Thoracic aorta (tissue), 2 donors: ENCODE measurements around the gene SLC49A4. TPM values are rescaled to one million over a fixed set of nuclear protein-coding genes. Genes with fewer than 3 reads are reported as not detected.

Source experiments
- ATAC-seq: fragments of 150-250 bp; one replicate; pipeline ENCODE4 v1.8.0; 2017; ENCODE audit warnings: low read depth; ENCODE audit not compliant: insufficient number of reproducible peaks, low FRiP score
- DNase-seq: peaks from one replicate; pipeline ENCODE4 v3.0.0-alpha.2; 2020; ENCODE audit warnings: low spot score
- H3K27ac ChIP-seq, 2 donors: fragments of 200-600 bp; sonication (generic); 1 replicate in 1 of 2; 2 replicates in 1 of 2; pipeline ENCODE4 v1.5.1; 2016; ENCODE audit warnings: mild to moderate bottlenecking in 2 of 2, moderate library complexity in 2 of 2
- H3K27me3 ChIP-seq: fragments of 200-600 bp; sonication (generic); replicated peaks from 2 replicates; pipeline ENCODE4 v1.6.0; 2016; ENCODE audit warnings: mild to moderate bottlenecking; ENCODE audit not compliant: insufficient read depth
- H3K36me3 ChIP-seq: fragments of 200-600 bp; sonication (generic); one replicate; pipeline ENCODE4 v1.5.1; 2016
- H3K4me1 ChIP-seq, 2 donors: fragments of 200-600 bp; sonication (generic); 1 replicate in 1 of 2; 2 replicates in 1 of 2; pipeline versions ENCODE4 v1.5.1 to v1.6.0; 2016; ENCODE audit warnings: low read depth in 2 of 2, mild to moderate bottlenecking in 1 of 2; ENCODE audit not compliant: control insufficient read depth in 1 of 2
- H3K4me3 ChIP-seq: fragments of 200-600 bp; sonication (generic); 2 replicates; pipeline ENCODE4 v1.5.1; 2016; ENCODE audit warnings: mild to moderate bottlenecking
- H3K9me3 ChIP-seq: fragments of 200-600 bp; sonication (generic); 2 replicates; pipeline ENCODE4 v1.5.1; 2016
- total RNA-seq, 2 donors: library from RNA; depleted of rRNA; stranded (reverse); fragments of >200 nt; gene quantifications; one replicate each; pipeline versions ENCODE4 v1.1.0 to v1.2.3, GENCODE V29; 2016
- TF ChIP-seq, protein P1 (sequence below): fragments of 200-600 bp; sonication (generic); IDR thresholded peaks from one replicate; pipeline ENCODE4 v1.5.1; 2019; ENCODE audit warnings: antibody characterized with exemption

SLC49A4 gene
- total RNA-seq, 2 donors from 2014 or later, result 17.4 to 20.0 TPM

- no peak for ATAC-seq
- DNase-seq, result no peak
- Histone ChIP-seq H3K4me3 (no peak overlapping the region), H3K27ac (no peak overlapping the region), H3K36me3 (no peaks in the 10 kb centered on the region), H3K27me3 (no peaks in the 10 kb centered on the region), H3K4me1 (peaks cover 3 to 20% of the 10 kb centered on the region in 2 donors), H3K9me3 (no peaks in the 10 kb centered on the region)
- TF ChIP-seq, protein P1, sequence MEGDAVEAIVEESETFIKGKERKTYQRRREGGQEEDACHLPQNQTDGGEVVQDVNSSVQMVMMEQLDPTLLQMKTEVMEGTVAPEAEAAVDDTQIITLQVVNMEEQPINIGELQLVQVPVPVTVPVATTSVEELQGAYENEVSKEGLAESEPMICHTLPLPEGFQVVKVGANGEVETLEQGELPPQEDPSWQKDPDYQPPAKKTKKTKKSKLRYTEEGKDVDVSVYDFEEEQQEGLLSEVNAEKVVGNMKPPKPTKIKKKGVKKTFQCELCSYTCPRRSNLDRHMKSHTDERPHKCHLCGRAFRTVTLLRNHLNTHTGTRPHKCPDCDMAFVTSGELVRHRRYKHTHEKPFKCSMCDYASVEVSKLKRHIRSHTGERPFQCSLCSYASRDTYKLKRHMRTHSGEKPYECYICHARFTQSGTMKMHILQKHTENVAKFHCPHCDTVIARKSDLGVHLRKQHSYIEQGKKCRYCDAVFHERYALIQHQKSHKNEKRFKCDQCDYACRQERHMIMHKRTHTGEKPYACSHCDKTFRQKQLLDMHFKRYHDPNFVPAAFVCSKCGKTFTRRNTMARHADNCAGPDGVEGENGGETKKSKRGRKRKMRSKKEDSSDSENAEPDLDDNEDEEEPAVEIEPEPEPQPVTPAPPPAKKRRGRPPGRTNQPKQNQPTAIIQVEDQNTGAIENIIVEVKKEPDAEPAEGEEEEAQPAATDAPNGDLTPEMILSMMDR, result no peak
Measured at GRCh38 chr3:122890720-122891220, 95.9 kb downstream of the SLC49A4 start.

GRCh38 chr3:122892118-122892960, 97.5 kb downstream of the SLC49A4 start:
- no peaks in the 10 kb centered on the region for H3K36me3 ChIP-seq
- no peaks in the 10 kb centered on the region for H3K27me3 ChIP-seq
- DNase-seq (no peak), ATAC-seq (no peak)
- H3K4me1 ChIP-seq, result peaks cover 3 to 20% of the 10 kb centered on the region in 2 donors
- TF ChIP-seq, protein P1, result no peak
- no peaks in the 10 kb centered on the region for H3K9me3 ChIP-seq
- H3K27ac ChIP-seq, result no peak overlapping the region
- no peak overlapping the region for H3K4me3 ChIP-seq

DNA sequence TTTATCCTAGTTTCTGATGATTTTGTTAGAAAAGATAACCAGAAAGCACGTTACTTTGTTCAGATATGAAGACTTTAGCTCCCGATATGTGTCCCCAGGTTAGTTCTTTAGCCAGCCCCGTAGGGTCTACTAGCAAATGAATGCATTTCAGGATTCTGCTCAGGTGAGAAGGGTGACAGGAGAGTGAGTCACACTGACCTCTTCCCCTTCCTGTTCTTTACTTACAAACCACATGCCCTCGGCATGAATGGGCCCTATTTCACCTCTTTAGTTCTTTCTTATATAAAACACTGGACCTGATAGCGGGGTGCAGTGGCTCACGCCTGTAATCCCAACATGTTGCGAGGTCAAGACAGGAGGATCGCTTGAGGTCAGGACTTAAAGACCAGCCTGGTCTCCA, 98.4 kb downstream of the SLC49A4 start:
- no peaks in the 10 kb centered on the region for H3K36me3 ChIP-seq
- DNase-seq (no peak), ATAC-seq (no peak)
- H3K9me3 ChIP-seq, result no peaks in the 10 kb centered on the region
- TF ChIP-seq, protein P1, result no peak
- H3K27ac ChIP-seq, result no peak overlapping the region
- H3K27me3 ChIP-seq, result no peaks in the 10 kb centered on the region
- H3K4me3 ChIP-seq, result no peak overlapping the region
- H3K4me1 ChIP-seq, result peaks cover 3 to 20% of the 10 kb centered on the region in 2 donors

GRCh38 chr3:122893754-122894668, 99.1 kb downstream of the SLC49A4 start:
- DNase-seq, result no peak
- Histone ChIP-seq H3K27ac (no peak overlapping the region), H3K4me1 (peaks cover 3 to 20% of the 10 kb centered on the region in 2 donors), H3K9me3 (no peaks in the 10 kb centered on the region), H3K4me3 (no peak overlapping the region), H3K36me3 (no peaks in the 10 kb centered on the region), H3K27me3 (no peaks in the 10 kb centered on the region)
- TF ChIP-seq, protein P1, result no peak
- no peak for ATAC-seq

DNA sequence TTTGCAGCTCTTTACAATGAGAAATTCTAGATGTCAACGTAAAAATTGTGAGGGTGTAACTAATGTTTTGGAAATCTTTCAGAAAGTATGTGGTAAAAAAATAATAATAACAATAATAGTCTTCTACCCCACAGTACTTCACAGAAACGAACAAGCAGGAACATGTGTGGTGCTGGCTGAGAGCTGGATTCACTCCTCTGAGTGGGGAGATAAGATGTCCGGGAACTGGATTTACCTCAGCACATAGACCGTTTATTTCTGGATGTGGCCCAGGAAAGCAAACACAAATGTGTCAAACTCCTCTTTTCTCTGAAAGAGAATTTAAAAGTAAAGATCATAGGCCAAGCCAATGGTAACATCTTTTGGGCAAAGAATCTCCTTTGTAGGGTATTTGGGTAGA, 103.4 kb downstream of the SLC49A4 start:
- TF ChIP-seq, protein P1, result no peak
- ATAC-seq (no peak), DNase-seq (no peak)
- H3K4me3 ChIP-seq, result no peak overlapping the region
- no peaks in the 10 kb centered on the region for H3K4me1 ChIP-seq
- H3K27me3 ChIP-seq, result no peaks in the 10 kb centered on the region
- no peaks in the 10 kb centered on the region for H3K9me3 ChIP-seq
- no peaks in the 10 kb centered on the region for H3K36me3 ChIP-seq
- H3K27ac ChIP-seq, result no peak overlapping the region
